Uterus (tissue), 2 donors: ENCODE measurements around the gene THAP5.
"Not testable (repeated sequence)": the region's sequence is repeated elsewhere in the genome, so short reads cannot be mapped to it uniquely, and the experiment has no call there.

ENCODE experiments used
- POLR2A ChIP-seq, 2 donors: fragments of 450-650 bp; IDR thresholded peaks; one replicate each; pipeline ENCODE4 v1.6.1; 2016; ENCODE audit warnings: antibody characterized with exemption in 2 of 2, mild to moderate bottlenecking in 1 of 2, moderate library complexity in 1 of 2
- TF ChIP-seq, protein P1 (sequence below), 4 experiments: fragments of 200-600 bp in 2 of 4; fragments of 450-650 bp in 2 of 4; sonication (generic) in 2 of 4; IDR thresholded peaks; one replicate each; pipeline ENCODE4 v1.5.1; 2016 to 2019; ENCODE audit warnings: antibody characterized with exemption in 4 of 4, mild to moderate bottlenecking in 2 of 4, moderate library complexity in 1 of 4

DNA sequence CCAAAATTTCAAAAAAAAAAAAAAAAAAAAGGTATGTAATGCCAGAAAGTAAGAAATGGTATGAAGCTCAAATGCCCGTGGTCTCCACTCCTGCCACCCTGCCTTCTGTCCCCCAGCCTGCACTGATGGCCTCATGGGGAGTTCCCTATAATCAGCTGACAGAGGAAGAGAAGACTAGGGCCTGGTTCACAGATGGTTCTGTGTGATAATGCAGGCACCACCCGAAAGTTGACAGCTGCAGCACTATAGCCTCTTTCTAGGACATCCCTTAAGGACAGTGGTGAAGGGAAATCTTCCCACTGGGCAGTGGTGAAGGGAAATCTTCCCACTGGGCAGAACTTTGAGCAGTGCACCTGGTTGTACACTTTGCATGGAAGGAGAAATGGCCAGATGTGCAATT is 31.3 kb downstream of the THAP5 start:
- TF ChIP-seq, protein P1, sequence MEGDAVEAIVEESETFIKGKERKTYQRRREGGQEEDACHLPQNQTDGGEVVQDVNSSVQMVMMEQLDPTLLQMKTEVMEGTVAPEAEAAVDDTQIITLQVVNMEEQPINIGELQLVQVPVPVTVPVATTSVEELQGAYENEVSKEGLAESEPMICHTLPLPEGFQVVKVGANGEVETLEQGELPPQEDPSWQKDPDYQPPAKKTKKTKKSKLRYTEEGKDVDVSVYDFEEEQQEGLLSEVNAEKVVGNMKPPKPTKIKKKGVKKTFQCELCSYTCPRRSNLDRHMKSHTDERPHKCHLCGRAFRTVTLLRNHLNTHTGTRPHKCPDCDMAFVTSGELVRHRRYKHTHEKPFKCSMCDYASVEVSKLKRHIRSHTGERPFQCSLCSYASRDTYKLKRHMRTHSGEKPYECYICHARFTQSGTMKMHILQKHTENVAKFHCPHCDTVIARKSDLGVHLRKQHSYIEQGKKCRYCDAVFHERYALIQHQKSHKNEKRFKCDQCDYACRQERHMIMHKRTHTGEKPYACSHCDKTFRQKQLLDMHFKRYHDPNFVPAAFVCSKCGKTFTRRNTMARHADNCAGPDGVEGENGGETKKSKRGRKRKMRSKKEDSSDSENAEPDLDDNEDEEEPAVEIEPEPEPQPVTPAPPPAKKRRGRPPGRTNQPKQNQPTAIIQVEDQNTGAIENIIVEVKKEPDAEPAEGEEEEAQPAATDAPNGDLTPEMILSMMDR (IDR thresholded peaks at IDR 0.05): not testable (repeated sequence)
- TF ChIP-seq POLR2A (IDR thresholded peaks at IDR 0.05): not testable (repeated sequence)
